Stimulated activated CD4-positive, alpha-beta T cell treated with anti-CD3 and anti-CD28 coated beads, TNF-alpha, amount 100 ng/mL, for 1 hour (primary cell): Measurements from ENCODE around the gene GFOD1.

ENCODE experiments used
- DNase-seq, 3 donors: peaks; one replicate each; pipeline ENCODE4 v3.0.0-alpha.2; 2020; ENCODE audit warnings: low read depth in 3 of 3, low spot score in 1 of 3

GFOD1 gene

GRCh38 chr6:13360671-13361540, 126.5 kb downstream of the GFOD1 start:
- no peak for DNase-seq

GRCh38 chr6:13359287-13359686, 128.1 kb downstream of the GFOD1 start:
- DNase-seq, result no peak

GRCh38 chr6:13358511-13358910, 128.9 kb downstream of the GFOD1 start:
- no peak for DNase-seq

DNA sequence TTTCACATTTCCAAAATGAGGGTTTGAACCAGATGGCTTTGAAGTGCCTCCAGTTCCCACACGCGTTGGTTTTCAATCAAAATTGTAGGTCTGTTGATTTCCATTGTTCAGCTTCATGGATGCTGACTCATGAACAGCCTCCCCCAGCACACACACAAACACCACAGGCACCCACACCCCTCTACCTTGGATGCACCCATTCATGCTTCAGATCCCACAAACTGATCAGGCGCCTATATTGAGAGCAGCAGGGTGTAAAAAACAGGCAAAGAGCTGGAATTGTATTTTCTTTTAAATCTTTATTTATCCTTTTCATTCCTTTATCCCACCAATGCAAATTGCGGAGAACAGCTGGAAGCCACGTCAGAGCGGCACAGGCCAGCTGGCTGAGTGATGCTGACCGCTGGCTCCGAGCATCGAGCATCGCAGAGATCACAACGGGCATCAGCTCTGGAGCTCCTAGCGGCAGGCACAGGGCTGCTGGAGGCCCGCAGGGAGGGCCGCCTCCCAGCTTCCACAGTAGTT, 129.8 kb downstream of the GFOD1 start:
- no peak for DNase-seq

- no peak for DNase-seq
These were observed 131.2 kb downstream of the GFOD1 start for GRCh38 chr6:13355999-13356785.

GRCh38 chr6:13355043-13355945, 132.1 kb downstream of the GFOD1 start:
- DNase-seq, result no peak

DNA sequence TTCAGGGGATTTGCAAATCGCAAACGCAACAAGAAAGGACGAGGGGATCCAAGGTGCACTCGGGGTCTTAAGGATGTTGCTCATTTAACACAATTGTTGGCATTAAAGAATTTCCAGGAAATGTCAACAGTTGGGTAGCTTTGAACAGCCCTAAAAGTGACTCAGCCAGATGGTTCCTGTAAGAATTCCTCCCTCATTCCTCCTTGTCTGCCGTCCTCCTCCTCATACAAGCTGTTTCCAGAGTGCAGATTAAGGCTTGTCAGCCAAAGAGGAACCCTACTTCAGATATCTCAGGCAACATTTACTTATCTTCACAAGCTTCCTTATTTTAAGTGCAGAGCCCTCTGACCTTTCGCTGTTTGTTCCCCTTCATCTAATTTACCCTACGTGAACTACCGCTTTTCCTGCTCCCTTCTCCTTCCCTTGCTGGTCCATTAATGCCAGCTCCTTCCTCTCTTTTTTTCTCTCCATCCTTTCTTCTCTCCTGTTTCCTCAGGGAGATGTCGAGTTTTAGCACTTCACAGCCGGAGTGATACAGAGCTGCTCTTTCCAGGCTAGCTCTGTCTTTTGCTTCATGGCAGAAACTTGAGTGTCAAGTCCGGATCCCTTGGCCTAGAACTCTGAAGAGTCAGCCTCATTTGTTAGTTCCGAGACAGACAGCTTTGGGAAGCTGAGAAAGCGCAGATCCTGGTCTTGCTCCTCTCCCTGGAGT, 132.9 kb downstream of the GFOD1 start:
- DNase-seq, result no peak

DNA sequence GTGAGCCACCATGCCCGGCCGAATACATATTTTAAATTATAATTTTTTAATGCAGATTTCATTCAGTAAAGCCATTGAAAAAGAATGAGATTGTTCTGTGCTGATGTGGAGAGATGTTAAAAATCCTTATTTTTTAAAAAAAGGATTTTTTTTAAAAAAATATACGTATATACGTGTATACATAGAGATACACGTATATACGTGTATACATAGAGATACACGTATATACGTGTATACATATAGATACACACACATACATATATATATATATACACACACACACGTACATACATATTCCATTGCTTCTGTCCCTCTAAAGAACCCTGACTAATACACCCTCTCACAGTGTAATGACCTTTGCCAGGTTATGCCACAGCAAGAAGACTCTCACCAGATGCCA, 135.2 kb downstream of the GFOD1 start:
- DNase-seq, result no peak

DNA sequence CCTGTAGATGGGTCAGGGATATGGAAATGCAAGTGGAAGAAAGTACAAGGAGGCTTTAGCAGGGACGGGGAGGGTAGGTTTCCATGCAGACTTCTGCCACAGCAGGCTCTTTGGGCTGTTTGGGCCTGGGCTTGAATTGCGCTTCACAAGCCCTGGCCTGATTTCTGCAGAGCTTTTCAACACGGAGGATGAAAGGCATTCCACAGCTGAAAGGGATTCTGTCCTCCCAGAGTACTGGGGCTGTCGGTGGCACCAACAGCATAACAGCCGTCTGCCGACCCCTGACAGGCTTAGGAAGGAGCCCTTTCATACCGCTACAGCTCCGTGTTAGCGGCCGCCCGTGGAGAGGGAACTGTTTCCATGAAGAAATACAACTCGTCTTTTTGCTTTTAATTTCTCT, 136.1 kb downstream of the GFOD1 start:
- no peak for DNase-seq

GRCh38 chr6:13349811-13350506, 137.4 kb downstream of the GFOD1 start:
- no peak for DNase-seq

- no peak for DNase-seq
These were observed 138.9 kb downstream of the GFOD1 start for GRCh38 chr6:13348334-13349113.

- DNase-seq, result no peak
These were observed 141.2 kb downstream of the GFOD1 start for GRCh38 chr6:13346245-13346644.

DNA sequence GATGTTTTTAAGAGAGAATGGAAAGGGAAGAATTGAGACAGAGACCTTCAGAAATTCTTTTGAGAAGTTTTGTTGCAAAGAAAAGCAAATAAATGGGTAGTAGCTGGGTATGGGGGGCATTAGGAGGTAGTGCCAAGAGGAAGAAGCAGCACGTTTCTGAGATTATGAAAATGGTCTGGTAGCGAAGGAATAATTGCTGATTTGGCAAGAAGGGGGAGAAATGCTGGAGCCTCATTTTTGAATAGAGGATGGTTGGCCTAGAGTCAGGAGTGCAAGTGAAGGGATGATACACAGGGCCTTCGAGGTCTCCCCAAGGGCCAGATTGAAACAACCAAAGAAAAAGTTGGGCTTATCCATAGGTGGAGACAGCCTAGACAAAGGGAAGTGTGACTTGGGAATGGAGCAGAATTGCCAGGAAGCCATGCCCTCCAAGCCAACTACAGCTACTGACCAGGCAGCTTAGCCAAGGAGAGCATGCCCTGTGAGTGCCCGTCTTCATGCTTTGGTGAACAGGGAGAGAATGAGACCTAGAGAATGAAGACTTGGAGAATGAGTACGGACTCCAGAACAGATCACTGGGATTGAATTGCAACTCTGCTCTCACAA, 144.9 kb downstream of the GFOD1 start:
- no peak for DNase-seq

DNA sequence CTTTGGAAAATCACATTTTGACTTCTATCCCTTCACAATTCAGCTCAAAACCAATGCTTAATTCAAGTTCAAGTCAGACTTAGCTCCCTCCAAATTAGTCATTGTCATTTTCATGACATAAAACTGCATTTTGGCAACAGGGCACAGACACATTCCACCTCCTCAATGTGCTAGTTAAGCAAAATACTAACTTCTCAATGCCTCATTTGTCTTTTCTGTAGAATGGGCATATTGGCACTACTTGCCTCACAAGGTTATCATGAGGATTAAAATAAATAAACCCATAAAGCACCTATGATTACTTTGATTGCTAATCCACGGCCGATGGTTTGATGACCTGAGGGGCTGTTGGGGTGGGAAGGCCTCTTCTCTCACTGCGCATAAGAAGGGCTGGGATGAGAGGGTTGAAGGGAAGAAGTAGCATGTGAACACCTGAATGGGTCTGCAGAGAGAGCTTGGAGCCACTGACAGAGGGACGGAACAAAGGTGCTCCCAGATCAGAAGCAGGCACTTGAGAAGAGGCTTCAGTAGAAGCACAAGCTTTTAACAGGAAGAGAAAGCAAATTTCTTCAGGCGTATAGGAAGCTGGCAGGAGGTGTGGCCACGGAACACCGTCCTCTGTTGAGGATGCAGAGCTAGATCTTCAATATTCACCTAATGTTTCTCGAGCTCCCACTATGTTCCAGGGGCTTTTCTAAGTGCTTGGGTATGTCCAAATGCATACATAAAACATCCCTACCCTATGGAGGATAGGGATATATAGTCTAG, 147.4 kb downstream of the GFOD1 start:
- no peak for DNase-seq

DNA sequence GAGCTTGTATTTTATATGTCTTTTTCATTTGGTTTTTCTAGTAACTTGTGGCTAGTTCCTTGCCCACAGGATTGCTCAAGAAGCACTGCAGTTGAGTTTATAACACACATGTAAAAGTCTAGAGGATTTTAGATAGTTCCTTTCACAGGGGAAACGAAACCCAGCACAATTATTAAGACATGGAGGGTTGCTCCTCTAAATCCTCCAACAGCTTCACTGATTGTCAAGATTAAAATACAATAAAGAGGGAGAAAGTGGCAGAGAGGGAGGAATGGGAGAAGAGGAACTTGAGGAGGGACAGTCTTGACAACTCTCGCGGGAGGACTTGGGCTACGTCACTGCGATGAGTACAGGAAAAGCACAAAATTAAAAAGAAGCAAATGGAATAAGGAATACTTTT, 149.4 kb downstream of the GFOD1 start:
- no peak for DNase-seq

- DNase-seq, result peak; percentile 19 to 85 (median 27)
These were observed 150.8 kb downstream of the GFOD1 start for GRCh38 chr6:13336553-13336952.

DNA sequence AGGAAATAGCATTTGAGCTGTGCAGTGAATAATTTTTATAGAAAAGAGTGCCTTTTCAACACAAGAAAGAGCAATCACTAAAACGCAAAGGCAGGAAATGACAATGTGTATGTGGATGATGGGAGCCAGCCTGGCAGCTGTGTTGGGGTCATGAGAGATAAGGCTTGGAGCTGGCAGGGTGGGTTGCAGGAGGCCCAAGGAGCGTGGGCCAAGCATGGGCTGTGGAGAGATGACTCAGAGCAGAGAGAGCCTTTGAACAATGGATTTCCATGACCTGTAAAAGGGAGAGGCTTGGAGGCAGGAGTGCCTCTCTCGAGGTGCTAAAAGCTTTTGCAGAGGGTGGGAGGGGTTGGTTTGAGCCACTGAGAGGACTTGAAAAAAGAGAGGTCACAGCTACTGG, 152.4 kb downstream of the GFOD1 start:
- DNase-seq, result no peak

GRCh38 chr6:13332349-13332706, 155.1 kb downstream of the GFOD1 start:
- DNase-seq, result no peak
